GM21529 (cell line): ENCODE results near the gene CDK2AP2.
"Not testable (repeated sequence)": the region's sequence is repeated elsewhere in the genome, so short reads cannot be mapped to it uniquely, and the experiment has no call there.

Source experiments
- ATAC-seq: cut with Tn5 transposase; IDR thresholded peaks from one replicate; pipeline ENCODE4 v1.9.1; 2021; ENCODE audit not compliant: unreplicated experiment

Gene CDK2AP2, protein sequence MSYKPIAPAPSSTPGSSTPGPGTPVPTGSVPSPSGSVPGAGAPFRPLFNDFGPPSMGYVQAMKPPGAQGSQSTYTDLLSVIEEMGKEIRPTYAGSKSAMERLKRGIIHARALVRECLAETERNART

DNA sequence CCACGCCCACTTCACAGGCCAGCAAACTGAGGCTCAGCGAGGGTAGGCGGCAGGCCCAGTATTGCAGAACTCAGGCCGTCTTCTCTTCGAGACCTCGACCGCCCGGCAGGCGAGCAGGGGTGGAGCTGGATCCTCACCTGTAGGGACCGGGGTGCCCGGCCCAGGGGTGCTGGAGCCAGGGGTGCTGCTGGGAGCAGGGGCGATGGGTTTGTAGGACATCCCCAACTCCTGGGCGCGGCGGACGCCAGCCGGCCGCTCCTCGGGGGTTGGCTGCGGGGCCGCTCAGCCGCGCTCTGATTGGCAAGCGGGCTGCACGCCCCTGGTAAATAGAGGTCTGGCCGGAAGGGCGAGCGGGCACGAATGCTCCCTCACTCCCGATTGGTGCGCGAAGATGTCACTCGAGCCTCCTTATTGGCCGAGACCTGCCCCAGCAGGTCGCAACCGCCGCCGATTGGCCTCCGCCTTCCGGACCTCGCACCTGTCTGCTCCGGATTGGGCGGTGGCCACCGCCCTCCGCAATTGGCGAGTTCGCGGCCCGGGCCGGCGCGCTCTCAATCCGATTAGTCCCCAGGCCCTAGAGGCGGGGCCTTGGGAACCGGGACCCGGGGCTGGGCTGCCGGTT, at the start of gene CDK2AP2:
TSS of gene CDK2AP2 (minus strand) at position 299 of the 622 bp plus-strand sequence. CDS start at position 219, 80 bp downstream.
- ATAC-seq, result peak; percentile 67

DNA sequence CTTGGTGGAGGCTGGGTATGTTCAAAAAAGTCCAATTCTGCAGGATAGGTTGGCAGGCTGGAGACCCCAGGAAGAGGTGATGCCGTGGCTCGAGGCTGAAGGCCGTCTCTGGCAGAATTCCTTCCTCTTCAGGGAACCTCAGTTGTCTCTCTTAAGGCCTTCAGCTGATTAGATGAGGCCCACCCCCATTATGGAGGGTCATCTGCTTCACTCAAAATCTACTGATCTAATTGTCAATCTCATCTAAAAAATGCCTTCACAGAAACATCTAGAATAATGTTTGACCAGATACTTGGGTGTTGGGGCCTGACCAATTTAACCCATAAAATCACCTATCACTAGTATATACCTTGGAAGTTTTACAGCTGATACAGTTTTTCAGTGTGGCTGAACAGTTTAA, 48.3 kb upstream of the CDK2AP2 start:
- ATAC-seq, result no peak

GRCh38 chr11:67551697-67552096, 43.7 kb upstream of the CDK2AP2 start:
- ATAC-seq, result not testable (repeated sequence)

DNA sequence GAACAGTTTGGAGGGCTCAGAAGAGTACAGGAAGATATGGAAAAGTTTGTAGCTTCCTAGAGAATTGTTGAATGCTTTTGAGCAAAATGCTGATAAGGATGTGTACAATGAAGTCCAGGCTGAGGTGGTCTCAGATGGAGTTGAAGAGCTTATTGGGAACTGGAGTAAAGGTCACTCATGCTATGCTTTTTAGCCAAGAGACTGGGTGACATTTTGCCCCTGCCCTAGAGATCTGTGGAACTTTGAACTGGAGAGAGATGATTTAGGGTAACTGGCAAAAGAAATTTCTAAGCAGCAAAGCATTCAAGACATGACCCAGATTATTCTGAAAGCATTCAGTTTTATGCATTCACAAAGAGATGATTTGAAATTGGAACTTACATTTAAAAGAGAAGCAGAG, 43.2 kb upstream of the CDK2AP2 start:
- ATAC-seq, result no peak

DNA sequence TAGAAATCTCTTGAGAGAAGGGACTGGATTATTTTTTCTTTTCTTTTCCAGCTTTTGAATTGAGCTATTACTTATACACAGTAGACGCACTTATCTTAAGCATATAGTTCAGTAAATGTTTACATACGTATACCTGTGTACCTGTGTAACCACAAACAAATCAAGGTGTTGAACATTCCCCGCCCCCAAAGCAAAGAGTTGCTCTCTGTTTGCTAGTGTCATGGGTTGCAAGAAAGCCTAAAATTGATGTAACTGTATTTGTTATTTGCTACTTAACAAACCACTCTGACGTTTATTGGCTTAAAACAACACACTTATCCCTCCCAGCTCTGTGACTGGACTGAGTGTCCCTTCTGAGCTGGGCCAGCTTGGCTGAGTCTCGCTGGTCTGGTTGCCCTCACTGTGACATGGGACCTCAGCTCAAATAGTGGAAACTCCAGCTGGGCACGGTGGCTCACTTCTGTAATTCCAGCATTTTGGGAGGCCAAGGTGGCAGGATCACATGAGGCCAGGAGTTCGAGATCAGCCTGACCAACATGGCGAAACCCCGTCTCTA, 40.7 kb upstream of the CDK2AP2 start:
- no peak for ATAC-seq

- not testable (repeated sequence) for ATAC-seq
Measured at GRCh38 chr11:67548112-67548511, 40.1 kb upstream of the CDK2AP2 start.

DNA sequence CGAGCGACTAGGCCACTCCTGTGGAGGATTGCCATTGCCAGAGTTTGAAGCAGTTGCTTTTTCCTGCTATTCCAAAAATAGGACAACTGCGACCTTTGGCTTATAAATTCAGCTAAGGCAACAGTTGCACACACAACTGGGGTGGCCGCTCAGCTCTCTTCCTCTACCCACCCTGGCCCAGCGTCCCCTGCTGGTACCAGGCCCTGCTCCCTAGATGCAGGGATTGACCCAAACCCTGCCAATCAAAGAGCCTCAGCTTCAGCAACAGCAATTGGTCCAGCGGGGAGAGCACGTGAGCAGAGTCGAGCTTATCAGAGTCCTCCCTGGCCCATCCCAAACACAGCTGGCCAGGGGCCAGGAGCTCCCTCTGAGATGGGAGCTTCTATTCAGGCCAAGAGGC, 37.3 kb upstream of the CDK2AP2 start:
- no peak for ATAC-seq

GRCh38 chr11:67544616-67545242, 36.8 kb upstream of the CDK2AP2 start:
- ATAC-seq, result no peak

DNA sequence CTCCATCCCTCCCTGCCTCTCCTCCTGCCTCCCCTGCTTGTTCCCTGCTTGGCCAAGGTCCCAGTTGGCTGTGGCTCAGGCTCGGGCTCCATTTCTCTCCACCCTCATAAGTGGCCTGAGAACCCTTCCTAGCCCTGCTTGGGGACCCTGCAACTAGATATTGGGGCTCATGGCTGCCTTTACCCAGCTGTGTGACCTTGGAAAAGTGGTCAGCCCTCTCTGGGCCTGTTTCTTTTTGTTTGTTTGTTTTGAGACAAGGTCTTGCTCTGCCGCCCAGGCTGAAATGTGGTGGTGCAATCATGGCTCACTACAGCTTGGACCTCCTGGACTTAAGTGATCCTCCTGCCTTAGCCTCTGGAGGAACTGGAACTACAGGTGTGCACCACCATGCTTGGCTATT, 35.6 kb upstream of the CDK2AP2 start:
- ATAC-seq, result no peak

GRCh38 chr11:67542971-67543370, 35.0 kb upstream of the CDK2AP2 start:
- ATAC-seq, result no peak

DNA sequence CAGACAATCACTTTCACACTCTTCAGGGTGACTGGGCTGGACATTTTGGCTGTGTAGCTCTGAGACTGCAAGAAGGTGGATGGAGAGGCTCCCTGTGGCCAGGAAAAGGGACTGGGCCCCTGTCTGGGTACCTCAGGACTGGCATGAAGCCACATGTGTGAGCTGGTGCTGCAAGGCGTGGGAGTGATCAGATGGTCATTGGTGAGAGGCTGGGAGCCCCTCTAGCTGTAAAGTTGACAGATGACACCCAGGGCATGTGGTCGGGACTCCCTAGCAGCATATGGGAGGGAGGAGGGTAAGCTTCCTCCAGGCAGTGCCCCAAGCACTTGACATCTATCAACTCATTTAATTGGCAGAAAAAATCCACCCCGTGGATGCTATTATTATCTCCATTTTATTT, 34.2 kb upstream of the CDK2AP2 start:
- ATAC-seq, result no peak

DNA sequence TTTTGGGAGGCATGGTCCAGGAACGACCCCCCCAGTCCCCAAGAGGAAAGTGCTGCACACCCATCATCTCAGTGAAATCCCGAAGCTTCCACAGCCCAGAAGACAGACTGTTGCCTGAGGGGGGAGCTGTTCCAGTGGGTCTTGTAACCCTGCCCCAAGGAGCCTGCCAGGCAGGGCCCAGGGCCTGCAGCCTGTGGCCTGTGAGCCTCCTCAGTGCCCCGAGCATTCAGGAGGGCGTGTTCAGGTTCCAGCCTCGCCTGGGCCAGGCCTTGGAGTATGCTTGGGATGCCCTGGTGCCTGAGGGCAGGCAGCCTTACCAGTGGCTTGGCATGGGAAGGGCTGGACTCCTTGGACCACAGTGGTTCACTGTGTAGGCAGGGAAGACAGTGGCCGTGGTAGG, 33.2 kb upstream of the CDK2AP2 start:
- no peak for ATAC-seq

GRCh38 chr11:67539550-67539949, 31.6 kb upstream of the CDK2AP2 start:
- no peak for ATAC-seq

DNA sequence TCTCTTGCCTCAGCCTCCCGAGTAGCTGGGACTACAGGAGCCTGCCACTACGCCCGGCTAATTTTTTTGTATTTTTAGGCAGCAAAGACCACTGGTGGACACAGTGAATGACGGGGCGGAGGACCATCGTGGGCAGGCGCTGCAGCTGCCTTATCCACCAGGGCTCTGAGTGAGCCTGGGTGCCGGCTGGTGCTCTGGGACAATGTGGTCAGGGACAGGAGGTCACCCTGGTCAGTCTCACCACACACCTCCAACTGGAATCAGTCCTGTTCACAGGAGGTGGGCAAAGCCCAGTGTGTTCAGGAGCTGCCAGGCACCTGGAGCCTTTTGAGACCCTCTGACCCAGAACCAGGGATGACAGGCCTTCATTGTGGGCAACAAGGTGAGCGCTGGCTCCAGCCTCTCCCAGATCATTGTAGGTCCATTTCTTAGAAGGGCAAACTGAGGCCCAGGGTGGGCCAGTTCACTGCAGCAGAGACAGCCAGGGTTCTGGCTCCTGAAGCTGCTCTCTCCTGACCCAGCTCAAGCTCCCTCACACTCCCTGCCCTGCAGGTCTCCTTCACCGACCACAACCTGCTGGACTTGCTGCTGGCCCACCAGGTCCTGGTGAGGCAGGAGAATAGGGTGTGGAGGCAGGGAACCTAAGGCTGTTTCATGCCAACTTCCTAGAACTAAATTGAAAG, 31.0 kb upstream of the CDK2AP2 start:
- no peak for ATAC-seq

- no peak for ATAC-seq
Measured at GRCh38 chr11:67538306-67538705, 30.3 kb upstream of the CDK2AP2 start.

GRCh38 chr11:67535561-67535960, 27.6 kb upstream of the CDK2AP2 start:
- ATAC-seq, result no peak

- no peak for ATAC-seq
Measured at GRCh38 chr11:67534070-67534679, 26.2 kb upstream of the CDK2AP2 start.

GRCh38 chr11:67532889-67533288, 24.9 kb upstream of the CDK2AP2 start:
- ATAC-seq, result no peak

DNA sequence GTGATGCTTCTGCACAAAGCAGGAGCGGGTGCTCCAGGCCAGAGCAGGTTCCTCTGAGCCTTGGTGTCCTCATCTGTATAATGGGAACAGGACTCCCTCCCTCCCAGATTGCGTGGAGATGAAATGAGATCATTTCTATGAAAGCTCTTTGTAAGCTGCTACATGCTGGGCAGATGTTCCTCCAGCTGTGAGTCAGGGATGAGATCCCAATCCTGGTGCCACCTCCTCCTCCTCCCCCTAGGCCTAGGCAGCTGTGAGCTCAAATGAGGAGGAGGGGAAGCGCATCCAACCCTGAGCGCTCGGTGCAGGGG, 22.3 kb upstream of the CDK2AP2 start:
- no peak for ATAC-seq

GRCh38 chr11:67528376-67528775, 20.4 kb upstream of the CDK2AP2 start:
- no peak for ATAC-seq

GRCh38 chr11:67525275-67525976, 17.5 kb upstream of the CDK2AP2 start:
- ATAC-seq, result no peak
